Measurements from ENCODE around the gene MPP2.

DNA sequence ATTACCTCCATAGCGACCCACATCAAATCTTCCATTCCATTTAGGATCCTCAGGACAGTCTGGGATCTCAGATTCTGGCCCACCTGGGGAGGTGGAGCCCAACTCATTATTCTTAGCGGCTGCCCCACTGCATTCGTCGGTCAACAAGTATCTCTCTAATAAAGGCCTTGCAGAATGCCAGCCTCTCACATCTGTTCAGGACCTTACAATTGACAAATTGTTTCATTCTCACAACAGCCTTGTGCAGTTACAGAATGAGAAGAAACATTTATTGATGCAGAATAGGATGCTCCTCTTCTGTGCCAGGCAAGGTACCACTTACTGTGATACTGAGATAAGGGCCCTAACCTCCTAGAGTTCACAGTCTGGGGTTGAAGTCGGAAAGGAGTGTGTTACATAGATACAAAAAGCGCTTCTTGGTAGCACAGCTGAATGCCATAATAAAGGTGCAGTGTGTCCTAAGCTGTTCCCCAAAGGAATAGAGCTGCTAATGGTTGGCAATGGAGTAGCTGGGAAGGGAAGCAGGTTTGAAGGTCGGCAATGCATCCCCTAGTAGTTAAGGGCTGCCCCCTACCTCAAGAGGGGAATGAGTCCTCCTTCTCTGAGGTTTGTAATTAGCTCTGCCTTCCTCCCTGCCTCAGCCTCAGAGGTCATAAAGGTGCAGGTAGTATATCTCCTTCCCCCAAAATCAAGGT, 2.3 kb upstream of the MPP2 start:
- TF ChIP-seq POLR2A (IDR thresholded peaks at IDR 0.05) (no peak), POLR2AphosphoS5 (IDR thresholded peaks at IDR 0.05) (no peak), CTCF (IDR thresholded peaks at IDR 0.05) (no peak)
